Breast epithelium (tissue), 4 donors: Measurements from ENCODE around the gene ALS2CL. TPM values are rescaled to one million over a fixed set of nuclear protein-coding genes. Genes with fewer than 3 reads are reported as not detected.
A peak's percentile ranks its signal among the peaks of the same experiment; 100 is the strongest.

Source experiments
- DNase-seq, 2 donors: peaks; one replicate each; pipeline ENCODE4 v3.0.0-alpha.2; 2019; ENCODE audit warnings: low spot score in 2 of 2
- H3K27ac ChIP-seq, 2 donors: fragments of 200-600 bp; sonication (generic) in 1 of 2; one replicate each; pipeline ENCODE4 v1.5.1; 2016 to 2019; ENCODE audit warnings: mild to moderate bottlenecking in 1 of 2
- H3K27me3 ChIP-seq, 2 donors: fragments of 200-600 bp; sonication (generic) in 1 of 2; one replicate each; pipeline versions ENCODE4 v1.5.1 to v1.6.0; 2017 to 2019; ENCODE audit warnings: control low read depth in 1 of 2, mild to moderate bottlenecking in 1 of 2
- H3K36me3 ChIP-seq: fragments of 200-600 bp; one replicate; pipeline ENCODE4 v1.5.1; 2019
- H3K4me1 ChIP-seq, 2 donors: fragments of 200-600 bp; sonication (generic); one replicate each; pipeline ENCODE4 v1.5.1; 2016 to 2019; ENCODE audit warnings: control low read depth in 1 of 2
- H3K4me3 ChIP-seq, 3 donors: fragments of 200-600 bp; sonication (generic); 1 replicate in 2 of 3; 2 replicates in 1 of 3; pipeline ENCODE4 v1.5.1; 2016 to 2019; ENCODE audit warnings: mild to moderate bottlenecking in 3 of 3, moderate library complexity in 2 of 3
- H3K9me3 ChIP-seq, 2 donors: fragments of 200-600 bp; sonication (generic) in 1 of 2; one replicate each; pipeline ENCODE4 v1.5.1; 2016 to 2019; ENCODE audit warnings: control low read depth in 1 of 2
- POLR2A ChIP-seq: fragments of 450-650 bp; IDR thresholded peaks from one replicate; pipeline ENCODE4 v1.6.1; 2016; ENCODE audit warnings: antibody characterized with exemption, mild to moderate bottlenecking, moderate library complexity
- POLR2AphosphoS5 ChIP-seq, 3 donors: sonication (generic); formaldehyde crosslinking; IDR thresholded peaks; one replicate each; pipeline ENCODE4 v1.6.1; 2017; ENCODE audit warnings: antibody characterized with exemption in 3 of 3
- intact Hi-C: fragments of 100-400 bp; cut with DNase I; formaldehyde crosslinking; loops from one replicate; pipeline ENCODE4 v1.15.1; 2023; ENCODE audit warnings: low total_unique reads
- total RNA-seq, 3 donors: library from RNA; depleted of rRNA; stranded (reverse); fragments of >200 nt; gene quantifications; one replicate each; pipeline ENCODE4 v1.1.0, GENCODE V29; 2016
- TF ChIP-seq, protein P1 (sequence below), 3 donors: fragments of 450-650 bp; IDR thresholded peaks; one replicate each; pipeline ENCODE4 v1.5.1; 2016 to 2017; ENCODE audit warnings: antibody characterized with exemption in 3 of 3, mild to moderate bottlenecking in 3 of 3, moderate library complexity in 3 of 3

Gene ALS2CL
- total RNA-seq, 3 donors from 2014 or later, result 6.7 to 22.9 (median 20.6) TPM

GRCh38 chr3:46634856-46635255 lies 58.6 kb downstream of the ALS2CL start:
- Histone ChIP-seq H3K27me3 (no peaks in the 10 kb centered on the region), H3K9me3 (peaks cover 5 to 7% of the 10 kb centered on the region in 2 donors), H3K4me1 (no peaks in the 10 kb centered on the region), H3K36me3 (no peaks in the 10 kb centered on the region), H3K27ac (no peak overlapping the region), H3K4me3 (no peak overlapping the region)
- TF ChIP-seq, protein P1, sequence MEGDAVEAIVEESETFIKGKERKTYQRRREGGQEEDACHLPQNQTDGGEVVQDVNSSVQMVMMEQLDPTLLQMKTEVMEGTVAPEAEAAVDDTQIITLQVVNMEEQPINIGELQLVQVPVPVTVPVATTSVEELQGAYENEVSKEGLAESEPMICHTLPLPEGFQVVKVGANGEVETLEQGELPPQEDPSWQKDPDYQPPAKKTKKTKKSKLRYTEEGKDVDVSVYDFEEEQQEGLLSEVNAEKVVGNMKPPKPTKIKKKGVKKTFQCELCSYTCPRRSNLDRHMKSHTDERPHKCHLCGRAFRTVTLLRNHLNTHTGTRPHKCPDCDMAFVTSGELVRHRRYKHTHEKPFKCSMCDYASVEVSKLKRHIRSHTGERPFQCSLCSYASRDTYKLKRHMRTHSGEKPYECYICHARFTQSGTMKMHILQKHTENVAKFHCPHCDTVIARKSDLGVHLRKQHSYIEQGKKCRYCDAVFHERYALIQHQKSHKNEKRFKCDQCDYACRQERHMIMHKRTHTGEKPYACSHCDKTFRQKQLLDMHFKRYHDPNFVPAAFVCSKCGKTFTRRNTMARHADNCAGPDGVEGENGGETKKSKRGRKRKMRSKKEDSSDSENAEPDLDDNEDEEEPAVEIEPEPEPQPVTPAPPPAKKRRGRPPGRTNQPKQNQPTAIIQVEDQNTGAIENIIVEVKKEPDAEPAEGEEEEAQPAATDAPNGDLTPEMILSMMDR (IDR thresholded peaks at IDR 0.05), result no peak
- TF ChIP-seq POLR2A, result no peak
- TF ChIP-seq POLR2AphosphoS5 (IDR thresholded peaks at IDR 0.05), result no peak
- intact Hi-C loops, result loop anchor here (10.0 kb wide), 1 partner anchor 130 kb away; no protein-coding TSS in a partner anchor
- no peak for DNase-seq

DNA sequence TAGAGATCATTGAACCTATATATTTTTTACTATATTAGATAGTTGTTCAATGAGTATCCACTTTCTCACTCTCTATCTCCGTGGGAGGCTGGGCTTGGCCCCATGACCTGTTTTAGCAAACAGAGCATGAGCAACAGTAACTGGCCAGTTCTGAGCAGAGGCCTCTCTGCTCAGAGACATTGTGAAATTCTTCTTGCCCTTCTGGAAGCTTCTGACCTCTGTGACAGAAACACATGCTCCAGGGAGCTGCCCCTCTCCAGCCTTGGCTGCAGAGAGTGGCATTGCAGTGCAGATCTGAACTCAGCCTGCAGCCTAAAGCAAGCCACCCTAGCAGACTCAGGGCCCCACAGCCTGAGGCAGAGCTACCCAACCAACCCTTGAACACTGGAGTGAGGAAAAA lies 60.7 kb downstream of the ALS2CL start:
- intact Hi-C loops, result loop anchor here (10.0 kb wide), 1 partner anchor 128 kb away; no protein-coding TSS in a partner anchor

GRCh38 chr3:46629551-46630517 lies 63.6 kb downstream of the ALS2CL start:
- Histone ChIP-seq H3K9me3 (no peaks in the 10 kb centered on the region), H3K27ac (peak overlapping the region; percentile 68 to 76), H3K4me1 (no peaks in the 10 kb centered on the region), H3K36me3 (no peaks in the 10 kb centered on the region), H3K27me3 (no peaks in the 10 kb centered on the region), H3K4me3 (peak overlapping the region; percentile 14 to 60 (median 41))
- peak; percentile 64 to 73 for DNase-seq
- TF ChIP-seq POLR2A, result no peak
- TF ChIP-seq POLR2AphosphoS5 (IDR thresholded peaks at IDR 0.05), result peak in 2 of 3 donors; percentile 26 to 33
- TF ChIP-seq, protein P1 (IDR thresholded peaks at IDR 0.05), result peak; percentile 50 to 92 (median 92)
- intact Hi-C loops, result loop anchor here (10.0 kb wide), 1 partner anchor 125 kb away; no protein-coding TSS in a partner anchor

More for the DNA sequence above, 60.7 kb downstream of the ALS2CL start:
- TF ChIP-seq, protein P1 (IDR thresholded peaks at IDR 0.05), result no peak
- TF ChIP-seq POLR2A (no peak), POLR2AphosphoS5 (IDR thresholded peaks at IDR 0.05) (no peak)
- no peaks in the 10 kb centered on the region for H3K27me3 ChIP-seq
- no peak overlapping the region for H3K27ac ChIP-seq
- H3K36me3 ChIP-seq, result no peaks in the 10 kb centered on the region
- H3K9me3 ChIP-seq, result no peaks in the 10 kb centered on the region
- no peak for DNase-seq
- H3K4me3 ChIP-seq, result no peak overlapping the region
- no peaks in the 10 kb centered on the region for H3K4me1 ChIP-seq

GRCh38 chr3:46628901-46629369 lies 64.5 kb downstream of the ALS2CL start:
- Histone ChIP-seq H3K36me3 (no peaks in the 10 kb centered on the region), H3K27ac (peak overlapping the region; percentile 68 to 76), H3K27me3 (no peaks in the 10 kb centered on the region), H3K9me3 (no peaks in the 10 kb centered on the region), H3K4me1 (no peaks in the 10 kb centered on the region), H3K4me3 (no peak overlapping the region)
- no peak for DNase-seq
- intact Hi-C loops, result no loop called here
- TF ChIP-seq POLR2AphosphoS5 (IDR thresholded peaks at IDR 0.05) (no peak), POLR2A (no peak)
- TF ChIP-seq, protein P1 (IDR thresholded peaks at IDR 0.05), result no peak

GRCh38 chr3:46627078-46627477 lies 66.4 kb downstream of the ALS2CL start:
- Histone ChIP-seq H3K36me3 (no peaks in the 10 kb centered on the region), H3K27ac (no peak overlapping the region), H3K4me1 (no peaks in the 10 kb centered on the region), H3K9me3 (no peaks in the 10 kb centered on the region), H3K4me3 (no peak overlapping the region), H3K27me3 (no peaks in the 10 kb centered on the region)
- no peak for DNase-seq
- intact Hi-C loops, result no loop called here
- TF ChIP-seq POLR2AphosphoS5 (IDR thresholded peaks at IDR 0.05) (no peak), POLR2A (no peak)
- TF ChIP-seq, protein P1 (IDR thresholded peaks at IDR 0.05), result no peak
